Mononuclear cell (primary cell): ENCODE measurements around the gene KIF27. TPM values are rescaled to one million over a fixed set of nuclear protein-coding genes. Genes with fewer than 3 reads are reported as not detected.
A peak's percentile ranks its signal among the peaks of the same experiment; 100 is the strongest.
"Not testable (repeated sequence)": the region's sequence is repeated elsewhere in the genome, so short reads cannot be mapped to it uniquely, and the experiment has no call there.

Source experiments
- H3K27me3 ChIP-seq: 2 replicates; pipeline ENCODE4 v1.6.0; 2011; ENCODE audit warnings: low read length, control low read depth; ENCODE audit not compliant: insufficient read depth
- H3K4me1 ChIP-seq: 2 replicates; pipeline ENCODE4 v1.5.1; 2011; ENCODE audit warnings: mild to moderate bottlenecking, low read length, control low read depth; ENCODE audit not compliant: insufficient read depth
- H3K4me3 ChIP-seq: 2 replicates; pipeline ENCODE4 v1.5.1; 2011; ENCODE audit warnings: mild to moderate bottlenecking, low read length, moderate library complexity
- H3K9me3 ChIP-seq: 2 replicates; pipeline ENCODE4 v1.5.1; 2011; ENCODE audit warnings: low read depth, mild to moderate bottlenecking, control low read depth, low read length
- total RNA-seq: library from RNA; depleted of rRNA; stranded (reverse); fragments of >200 nt; gene quantifications from one replicate; pipeline ENCODE4 v1.2.3, GENCODE V29; 2012

The KIF27 gene
- total RNA-seq, 1 donor, result 6.4 TPM

DNA sequence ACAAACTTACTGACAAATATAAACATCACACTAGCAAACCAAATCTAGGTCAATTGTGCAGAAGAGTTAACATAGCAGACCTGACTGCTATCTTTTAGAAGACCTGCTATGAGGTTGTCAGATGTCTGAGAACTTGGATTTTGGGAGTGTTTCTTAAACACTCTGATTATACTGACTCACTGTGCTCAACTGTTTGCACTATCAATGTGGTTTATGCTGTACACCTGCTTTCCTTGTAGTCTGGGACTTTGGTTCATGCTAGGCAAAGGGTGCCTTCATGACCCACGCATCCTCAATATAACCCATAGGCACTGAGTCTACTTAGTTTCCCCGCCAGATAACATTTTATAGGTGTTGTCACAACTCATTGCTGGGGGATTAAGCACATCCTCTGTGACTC lies 26.9 kb downstream of the KIF27 start:
- H3K9me3 ChIP-seq, H3K27me3 ChIP-seq, H3K4me1 ChIP-seq, H3K4me3 ChIP-seq: not testable (repeated sequence)

DNA sequence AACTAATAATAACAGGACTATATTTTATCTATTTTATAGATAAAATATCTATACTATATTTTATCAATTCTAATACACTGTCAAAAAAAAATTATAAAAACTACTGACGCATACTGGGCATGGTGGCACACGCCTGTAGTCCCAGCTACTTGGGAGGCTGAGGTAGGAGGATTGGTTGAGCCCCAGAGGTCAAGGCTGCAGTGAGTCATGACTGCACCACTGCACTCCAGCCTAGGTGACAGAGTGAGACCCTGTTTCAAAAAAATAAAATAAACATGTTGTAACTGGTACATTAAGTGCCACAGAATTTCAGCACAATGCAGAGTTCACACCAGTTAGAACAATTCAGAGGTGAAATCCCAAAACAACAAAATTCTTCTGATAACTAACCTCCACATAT lies 34.7 kb downstream of the KIF27 start:
- not testable (repeated sequence) for H3K4me3 ChIP-seq, H3K27me3 ChIP-seq

DNA sequence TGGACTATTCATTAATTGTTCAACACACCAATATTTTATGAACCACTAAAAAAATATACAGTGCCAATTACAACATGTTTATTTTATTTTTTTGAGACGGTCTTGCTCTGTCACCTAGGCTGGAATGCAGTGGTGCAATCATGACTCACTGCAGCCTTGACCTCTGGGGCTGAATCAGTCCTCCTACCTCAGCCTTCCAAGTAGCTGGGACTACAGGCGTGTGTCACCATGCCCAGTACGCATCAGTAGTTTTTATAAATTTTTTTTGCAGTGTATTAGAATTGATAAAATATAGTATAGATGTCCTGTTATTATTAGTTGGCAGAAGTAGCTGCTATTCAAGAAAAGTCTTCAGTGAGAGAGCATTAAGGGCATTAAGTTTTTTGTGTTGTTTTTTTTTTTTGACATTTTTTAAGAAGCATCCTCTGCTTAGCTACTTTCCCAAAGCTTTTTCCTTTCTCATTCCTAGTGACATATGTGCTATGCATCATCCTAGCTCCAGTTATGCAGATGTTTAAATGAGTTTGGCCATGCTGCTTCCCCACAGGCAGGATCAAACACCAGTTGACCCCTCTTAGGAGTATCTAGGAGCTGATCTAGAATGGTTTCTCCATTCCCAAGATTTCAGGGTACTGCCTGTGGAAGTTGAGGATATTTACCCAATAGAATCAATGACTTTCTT lies 35.5 kb downstream of the KIF27 start:
- H3K9me3 ChIP-seq, H3K4me1 ChIP-seq, H3K4me3 ChIP-seq, H3K27me3 ChIP-seq: not testable (repeated sequence)

More for the DNA sequence above, 34.7 kb downstream of the KIF27 start:
- not testable (repeated sequence) for H3K9me3 ChIP-seq, H3K4me1 ChIP-seq

DNA sequence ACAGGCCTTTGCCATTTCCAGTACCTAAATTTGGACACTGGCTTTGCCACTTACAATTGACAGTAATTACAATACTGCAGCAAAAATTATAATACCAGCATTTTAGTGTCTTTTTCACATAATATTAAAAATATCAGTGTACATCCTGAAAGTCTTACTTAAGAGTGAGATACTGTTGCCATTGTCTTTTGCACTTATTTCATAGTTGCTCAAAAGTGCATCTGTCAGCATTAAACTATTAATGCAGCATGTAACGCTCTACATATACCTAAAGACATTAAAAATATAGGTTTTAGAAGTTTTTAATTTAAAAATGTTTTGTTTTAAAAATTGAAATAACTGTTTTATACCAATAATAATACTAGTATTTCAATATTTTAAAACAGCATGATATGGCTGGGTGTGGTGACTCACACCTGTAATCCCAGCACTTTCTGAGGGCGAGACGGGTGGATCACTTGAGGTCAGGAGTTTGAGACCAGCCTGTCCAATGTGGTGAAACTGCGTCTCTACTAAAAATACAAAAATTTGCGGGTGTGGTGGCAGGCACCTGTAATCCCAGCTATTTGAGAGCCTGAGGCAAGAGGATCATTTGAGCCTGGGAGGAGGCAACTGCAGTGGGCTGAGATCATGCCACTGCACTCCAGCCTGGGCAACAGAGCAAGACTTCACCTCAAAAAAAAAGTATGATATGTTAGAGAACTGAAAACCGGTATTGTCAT lies 39.4 kb downstream of the KIF27 start:
- not testable (repeated sequence) for H3K4me3 ChIP-seq, H3K9me3 ChIP-seq

DNA sequence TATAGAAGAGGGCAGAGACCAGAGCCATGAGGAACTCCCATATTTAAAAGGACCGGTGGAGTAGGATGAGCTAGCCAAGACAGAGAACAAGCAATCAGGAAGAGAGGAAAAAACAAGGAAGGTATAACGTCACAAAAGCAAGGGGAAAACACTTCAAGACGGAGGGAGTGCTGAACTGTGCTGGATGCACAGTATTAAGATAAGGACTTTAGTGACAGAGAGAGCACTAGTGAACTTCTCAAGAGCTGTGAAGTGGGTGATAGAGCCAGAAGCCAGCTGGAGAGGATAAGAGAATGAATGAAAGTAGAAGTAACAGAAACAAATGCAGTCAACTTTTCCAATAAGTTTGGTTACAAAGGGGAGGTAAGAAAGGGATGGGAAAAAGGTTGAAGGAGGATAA lies 45.7 kb downstream of the KIF27 start:
- not testable (repeated sequence) for H3K27me3 ChIP-seq, H3K4me3 ChIP-seq, H3K9me3 ChIP-seq, H3K4me1 ChIP-seq

More for the DNA sequence above, 39.4 kb downstream of the KIF27 start:
- H3K27me3 ChIP-seq, H3K4me1 ChIP-seq: not testable (repeated sequence)

DNA sequence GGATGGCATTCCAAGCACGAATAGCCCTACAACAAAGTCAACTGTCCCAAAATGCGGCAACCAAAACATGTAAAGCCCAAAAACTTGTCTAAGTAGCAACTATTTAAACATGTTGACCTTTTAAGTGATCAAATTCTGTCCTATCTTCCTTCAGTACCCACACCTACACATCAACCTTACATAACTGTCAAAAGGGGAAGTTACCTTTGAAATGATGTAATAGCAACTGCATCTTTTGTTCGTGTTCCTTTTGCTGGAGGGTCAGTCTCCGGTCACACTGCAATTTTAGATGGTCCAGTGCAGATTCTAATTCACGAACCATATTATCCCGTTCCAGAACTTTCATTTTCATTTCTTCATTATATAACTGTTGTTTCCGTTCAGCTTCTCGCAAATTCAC lies 71.3 kb downstream of the KIF27 start:
- H3K9me3 ChIP-seq, H3K4me3 ChIP-seq, H3K4me1 ChIP-seq, H3K27me3 ChIP-seq: not testable (repeated sequence)

DNA sequence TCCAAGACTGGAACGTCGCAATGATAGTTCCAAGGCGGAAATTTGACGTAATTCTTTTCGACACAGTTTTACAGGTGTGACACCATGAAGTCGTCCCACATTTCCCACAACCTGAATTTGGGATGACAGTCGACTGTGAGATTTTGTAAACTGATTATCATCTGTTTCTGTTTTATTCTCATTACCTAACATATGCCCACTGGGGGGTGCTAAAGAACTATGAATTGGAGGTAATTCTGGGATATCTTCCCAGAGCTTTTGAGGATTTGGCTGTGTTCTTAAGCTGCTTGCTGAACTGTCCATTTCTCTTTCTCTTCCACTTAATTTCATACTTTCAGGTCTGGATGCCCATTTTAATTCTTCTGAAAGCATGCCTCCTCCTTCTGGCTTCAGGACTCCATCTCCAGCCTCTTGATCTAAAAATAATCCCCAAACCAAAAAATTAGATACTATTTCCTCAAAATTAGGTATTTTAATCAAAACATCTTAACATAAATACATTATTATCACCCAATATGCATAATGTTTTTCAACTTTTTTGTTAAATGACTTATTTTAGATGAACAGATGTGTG lies 84.1 kb downstream of the KIF27 start:
- H3K27me3 ChIP-seq, H3K9me3 ChIP-seq, H3K4me3 ChIP-seq, H3K4me1 ChIP-seq: not testable (repeated sequence)

DNA sequence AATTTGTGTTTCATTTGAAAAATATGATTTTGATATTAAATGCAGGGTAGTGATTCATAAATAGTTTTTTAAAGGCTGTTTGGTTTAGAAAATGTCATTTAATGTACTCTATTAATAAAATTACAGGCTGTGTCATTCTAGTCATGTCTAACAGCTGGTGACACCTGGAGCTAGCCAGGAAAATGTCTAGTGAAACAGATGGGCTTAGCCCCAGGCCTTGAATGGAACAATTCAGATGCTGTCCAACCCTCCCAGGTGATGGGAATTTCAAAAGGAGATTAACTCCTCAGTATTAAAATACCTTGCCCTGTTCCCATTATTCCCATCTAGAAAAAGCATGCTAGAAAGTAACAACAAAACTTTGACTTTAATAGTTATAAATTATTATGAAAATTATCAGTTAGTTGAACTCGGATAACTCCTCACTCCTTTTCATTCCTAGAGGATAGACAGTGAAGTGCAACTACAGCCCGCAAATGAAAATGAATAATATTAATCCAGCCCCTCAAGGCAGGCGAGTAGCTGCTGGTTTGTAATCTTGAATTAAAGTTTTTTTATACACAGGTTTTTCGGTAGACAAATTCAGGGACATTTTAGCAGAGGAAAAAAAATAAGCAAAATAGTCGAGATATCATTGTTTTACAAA lies 90.7 kb downstream of the KIF27 start:
- H3K4me1 ChIP-seq, H3K9me3 ChIP-seq, H3K27me3 ChIP-seq, H3K4me3 ChIP-seq: not testable (repeated sequence)

DNA sequence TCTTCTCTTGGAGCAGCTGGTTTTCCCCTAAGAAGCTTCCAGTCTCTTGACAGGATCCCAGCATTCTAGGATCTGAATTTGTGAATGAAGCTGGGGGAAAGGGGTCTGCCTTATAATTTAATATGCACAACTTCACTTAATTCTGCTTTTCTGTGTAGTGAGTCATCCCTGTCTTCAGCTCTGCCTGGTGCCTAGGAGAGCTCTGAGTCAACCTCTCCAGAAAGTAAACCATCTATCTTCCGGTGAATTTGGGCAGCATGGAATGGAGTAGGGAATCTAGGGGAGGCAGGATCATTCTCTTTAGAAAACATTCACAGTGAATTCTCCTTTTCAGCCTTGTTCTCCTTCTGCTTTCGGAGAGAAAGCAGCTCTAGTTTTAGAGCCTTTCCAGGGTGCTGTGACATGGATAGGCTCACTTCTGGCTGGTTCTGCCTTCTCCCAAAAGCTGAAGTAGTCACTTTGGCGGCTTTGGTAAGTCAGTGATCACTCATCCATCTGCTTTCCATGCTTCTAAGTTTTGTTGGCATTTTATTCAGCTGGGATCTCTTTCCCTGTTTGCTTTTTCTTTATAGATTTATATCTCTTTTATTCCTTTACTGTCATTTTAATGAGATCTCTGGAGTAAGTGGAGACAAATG lies 96.1 kb downstream of the KIF27 start:
- not testable (repeated sequence) for H3K9me3 ChIP-seq, H3K27me3 ChIP-seq, H3K4me1 ChIP-seq, H3K4me3 ChIP-seq

DNA sequence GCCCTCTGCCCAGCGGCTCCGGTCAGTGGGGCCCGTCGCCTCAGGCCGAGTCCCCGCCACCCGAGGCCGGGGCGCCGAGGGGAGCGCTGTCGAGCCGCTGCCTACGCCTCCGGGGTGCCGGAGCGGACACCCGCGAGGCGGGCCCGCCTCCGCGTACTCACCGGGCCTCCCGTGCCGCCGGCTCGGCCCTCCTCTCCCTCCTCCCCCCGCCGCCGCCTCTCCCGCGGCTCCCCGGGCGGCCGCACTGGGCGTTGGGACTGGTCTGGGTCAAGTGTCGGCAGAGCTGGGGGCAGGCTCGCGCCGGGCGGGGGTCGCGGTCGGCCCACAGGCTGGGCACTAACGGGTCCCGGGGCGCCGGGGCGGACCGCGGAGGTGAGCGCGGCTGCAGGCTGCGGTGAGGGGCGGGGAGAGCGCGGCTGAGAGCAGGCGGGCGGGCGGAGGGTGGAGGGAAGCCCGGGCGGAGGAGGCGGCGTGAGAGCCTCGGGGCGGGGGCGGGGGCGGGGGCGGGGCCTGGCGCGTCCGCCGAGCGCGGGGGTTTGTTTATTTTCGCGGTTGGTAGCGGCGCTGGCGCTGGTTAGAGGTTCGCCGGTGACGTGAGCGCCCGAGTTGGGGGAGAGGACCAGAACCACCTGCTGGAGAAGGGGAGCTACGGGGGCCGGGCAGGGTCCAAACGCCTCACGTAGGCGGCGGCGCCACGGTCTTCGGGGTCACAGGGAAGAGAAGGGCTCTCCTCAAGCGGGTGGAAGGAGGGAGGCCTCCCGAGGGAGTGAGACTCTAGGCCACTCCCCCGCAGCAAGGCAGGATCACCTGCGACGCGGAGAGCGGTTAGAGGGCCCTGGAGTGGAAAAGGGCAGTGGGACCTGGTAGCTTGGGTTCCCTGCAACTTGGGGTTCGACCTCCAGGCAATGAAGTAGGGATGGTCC lies 103.6 kb downstream of the KIF27 start, which contains the start of gene GKAP1:
Gene GKAP1, minus strand, starts transcription at position 414 of the 923 bp plus-strand sequence. CDS start 11,252 bp downstream, outside the sequence.
- H3K4me3 ChIP-seq, result peak within 1 kb of the TSS; percentile 55
- H3K4me1 ChIP-seq, H3K9me3 ChIP-seq, H3K27me3 ChIP-seq: not testable (repeated sequence)

DNA sequence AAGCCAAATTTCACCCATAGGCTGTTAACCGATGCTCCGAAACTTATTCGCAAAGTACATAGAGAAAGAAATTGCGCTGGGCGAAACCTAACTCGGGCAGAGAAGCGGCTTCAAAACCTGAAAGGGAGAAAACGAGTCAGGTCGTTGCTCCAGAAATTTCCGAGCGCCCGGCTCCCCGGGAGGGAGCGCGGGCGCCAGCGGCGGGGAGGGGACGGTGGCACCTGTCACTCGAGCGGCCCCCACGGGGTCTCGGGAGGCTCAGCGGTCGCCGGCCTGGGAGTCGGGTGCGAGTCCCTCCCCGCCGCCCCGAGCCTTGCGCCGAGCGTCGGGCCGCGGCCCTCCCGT lies 104.2 kb downstream of the KIF27 start:
- H3K9me3 ChIP-seq, H3K4me1 ChIP-seq, H3K27me3 ChIP-seq: not testable (repeated sequence)
- peak overlapping the region; percentile 55 for H3K4me3 ChIP-seq

DNA sequence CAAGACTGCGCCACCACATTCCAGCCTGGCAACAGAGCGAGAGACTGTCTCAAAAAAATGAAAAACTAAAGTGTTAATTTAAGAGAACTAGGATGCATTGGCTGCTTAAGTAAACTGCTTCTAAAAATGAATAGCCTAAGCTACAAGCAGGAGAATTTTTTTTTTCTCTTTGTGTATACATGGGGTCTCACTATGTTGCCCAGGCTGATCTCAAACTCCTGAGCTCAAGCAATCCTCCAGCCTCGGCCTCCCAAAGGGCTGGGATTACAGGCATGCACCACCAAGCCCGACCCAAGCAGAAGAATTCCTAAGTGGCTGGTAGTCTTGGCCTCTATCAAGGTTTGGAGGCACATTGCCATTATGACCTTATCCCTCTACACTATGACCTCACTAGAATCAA lies 106.1 kb downstream of the KIF27 start:
- H3K4me1 ChIP-seq, H3K27me3 ChIP-seq, H3K4me3 ChIP-seq, H3K9me3 ChIP-seq: not testable (repeated sequence)

DNA sequence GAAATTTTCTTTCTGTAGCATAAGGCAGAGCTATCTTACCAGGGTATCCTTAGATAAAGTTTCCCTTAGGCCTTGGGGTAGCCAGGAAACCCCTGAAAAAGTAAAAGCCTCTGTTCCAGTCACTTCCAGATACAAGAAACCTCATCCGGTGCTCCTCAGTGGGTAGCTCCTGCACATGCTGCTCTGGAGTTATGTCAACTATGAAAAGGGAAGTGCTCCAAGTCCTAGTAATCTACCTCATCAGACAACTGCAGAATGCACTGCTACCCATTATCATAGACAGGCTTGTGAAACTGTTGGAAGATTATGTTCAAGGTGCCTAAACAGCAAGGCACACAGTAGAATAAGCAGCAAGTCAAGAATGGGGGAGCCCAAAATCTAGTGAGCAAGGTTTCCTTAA lies 112.0 kb downstream of the KIF27 start:
- H3K4me1 ChIP-seq, H3K9me3 ChIP-seq, H3K27me3 ChIP-seq, H3K4me3 ChIP-seq: not testable (repeated sequence)

DNA sequence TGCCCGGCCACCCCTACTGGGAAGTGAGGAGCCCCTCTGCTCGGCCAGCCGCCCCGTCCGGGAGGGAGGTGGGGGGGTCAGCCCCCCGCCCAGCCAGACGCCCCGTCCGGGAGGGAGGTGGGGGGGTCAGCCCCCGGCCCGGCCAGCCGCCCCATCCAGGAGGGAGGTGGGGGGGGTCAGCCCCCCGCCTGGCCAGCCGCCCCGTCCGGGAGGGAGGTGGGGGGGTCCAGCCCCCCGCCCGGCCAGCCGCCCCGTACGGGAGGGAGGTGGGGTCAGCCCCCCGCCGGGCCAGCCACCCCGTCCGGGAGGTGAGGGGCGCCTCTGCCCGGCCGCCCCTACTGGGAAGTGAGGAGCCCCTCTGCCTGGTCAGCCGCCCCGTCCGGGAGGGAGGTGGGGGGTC lies 116.8 kb downstream of the KIF27 start:
- not testable (repeated sequence) for H3K9me3 ChIP-seq, H3K4me3 ChIP-seq, H3K27me3 ChIP-seq, H3K4me1 ChIP-seq
